GM23248 (cell line): ENCODE results near the gene ALMS1. TPM values are rescaled to one million over a fixed set of nuclear protein-coding genes. Genes with fewer than 3 reads are reported as not detected.
"Not testable (repeated sequence)": the region's sequence is repeated elsewhere in the genome, so short reads cannot be mapped to it uniquely, and the experiment has no call there.

ENCODE experiments used
- DNase-seq: peaks from one replicate; pipeline ENCODE4 v3.0.0-alpha.2; 2015
- H2AFZ ChIP-seq: fragments of 200-600 bp; sonication (generic); 2 replicates; pipeline ENCODE4 v1.6.1; 2016; ENCODE audit warnings: antibody characterized with exemption
- H3F3A ChIP-seq: fragments of 200-600 bp; sonication (generic); 2 replicates; pipeline ENCODE4 v1.6.1; 2016; ENCODE audit warnings: mild to moderate bottlenecking, antibody characterized with exemption, mixed run types; ENCODE audit not compliant: insufficient read depth
- H3K27ac ChIP-seq: fragments of 200-600 bp; sonication (generic); 2 replicates; pipeline ENCODE4 v1.5.1; 2016; ENCODE audit warnings: mild to moderate bottlenecking
- H3K27me3 ChIP-seq: fragments of 200-600 bp; sonication (generic); replicated peaks from 2 replicates; pipeline ENCODE4 v1.6.1; 2016; ENCODE audit warnings: mild to moderate bottlenecking; ENCODE audit not compliant: insufficient read depth
- H3K36me3 ChIP-seq: fragments of 200-600 bp; sonication (generic); 2 replicates; pipeline ENCODE4 v1.6.1; 2016; ENCODE audit warnings: low read depth, mild to moderate bottlenecking
- H3K4me1 ChIP-seq: fragments of 200-600 bp; sonication (generic); 2 replicates; pipeline ENCODE4 v1.6.1; 2016; ENCODE audit warnings: mild to moderate bottlenecking; ENCODE audit not compliant: insufficient read depth
- H3K4me2 ChIP-seq: fragments of 200-600 bp; sonication (generic); one replicate; pipeline ENCODE4 v1.6.1; 2016; ENCODE audit warnings: mild to moderate bottlenecking; ENCODE audit not compliant: unreplicated experiment
- H3K4me3 ChIP-seq: fragments of 200-600 bp; sonication (generic); 2 replicates; pipeline ENCODE4 v1.5.1; 2016; ENCODE audit warnings: mild to moderate bottlenecking
- H3K79me2 ChIP-seq: fragments of 200-600 bp; sonication (generic); 2 replicates; pipeline ENCODE4 v1.6.1; 2016; ENCODE audit warnings: mild to moderate bottlenecking; ENCODE audit not compliant: insufficient read depth
- H3K9ac ChIP-seq: fragments of 200-600 bp; sonication (generic); 2 replicates; pipeline ENCODE4 v1.6.1; 2016; ENCODE audit warnings: mild to moderate bottlenecking
- H3K9me2 ChIP-seq: fragments of 200-600 bp; sonication (generic); 2 replicates; pipeline ENCODE4 v1.6.1; 2016; ENCODE audit warnings: mixed run types, mild to moderate bottlenecking, moderate library complexity; ENCODE audit not compliant: insufficient read depth
- H3K9me3 ChIP-seq: fragments of 200-600 bp; sonication (generic); one replicate; pipeline ENCODE4 v1.6.1; 2017; ENCODE audit warnings: low read depth
- H4K20me1 ChIP-seq: fragments of 200-600 bp; sonication (generic); 2 replicates; pipeline ENCODE4 v1.6.0; 2016; ENCODE audit not compliant: insufficient read depth
- EZH2 ChIP-seq: fragments of 200-600 bp; sonication (generic); IDR thresholded peaks from 2 replicates; pipeline ENCODE4 v1.6.1; 2018; ENCODE audit warnings: antibody characterized with exemption, mild to moderate bottlenecking; ENCODE audit not compliant: insufficient read depth, poor library complexity, severe bottlenecking
- EZH2phosphoT487 ChIP-seq: fragments of 200-600 bp; sonication (generic); IDR thresholded peaks from 2 replicates; pipeline ENCODE4 v1.6.1; 2018; ENCODE audit warnings: antibody characterized with exemption, moderate library complexity, mild to moderate bottlenecking, low read depth; ENCODE audit not compliant: insufficient read depth
- WGBS, 2 experiments: methylation state at CpG; one replicate each; pipeline ENCODE4 v1.1.6; 2015 to 2017; ENCODE audit warnings: low lambda C conversion rate in 2 of 2, low coverage in 1 of 2; ENCODE audit errors: missing lambda C conversion rate in 2 of 2; 5-methylcytosine and 5-hydroxymethylcytosine counted together
- in situ Hi-C: fragments of 300-500 bp; cut with MboI; formaldehyde crosslinking; loops from 2 replicates; pipeline ENCODE4 v1.15.0; 2020
- polyA plus RNA-seq: library from polyadenylated mRNA; unstranded; fragments of >200 nt; fragmentation: Nextera tagmentation; extraction: Ambion mirVana; gene quantifications from 2 replicates; pipeline ENCODE4 v1.2.1, GENCODE V29; 2016
- total RNA-seq: library from RNA; depleted of rRNA; stranded (reverse); fragments of >200 nt; shearing (Covaris generic); gene quantifications from 2 replicates; pipeline ENCODE4 v1.2.3, GENCODE V29; 2014

Gene ALMS1
- total and polyA plus RNA-seq, 2 experiments from 2014 or later, result 3.1 to 9.8 TPM

GRCh38 chr2:73610111-73610510, 224.5 kb downstream of the ALMS1 start:
- Histone ChIP-seq H3K9ac (no peak overlapping the region), H3K9me2 (no peaks in the 10 kb centered on the region), H4K20me1 (no peaks in the 10 kb centered on the region), H3K4me3 (no peak overlapping the region), H3K27ac (no peak overlapping the region), H3K4me1 (no peaks in the 10 kb centered on the region), H3F3A (no peaks in the 10 kb centered on the region), H3K4me2 (no peak overlapping the region), H3K79me2 (no peaks in the 10 kb centered on the region), H3K36me3 (no peaks in the 10 kb centered on the region), H3K27me3 (no peaks in the 10 kb centered on the region), H3K9me3 (no peaks in the 10 kb centered on the region), H2AFZ (no peak overlapping the region)
- TF ChIP-seq EZH2phosphoT487, result no peak
- no peak for TF ChIP-seq EZH2
- in situ Hi-C loops, result no loop called here
- WGBS, 2 experiments, result 42 to 44% methylated on average over 3 of the region's 3 CpGs
- peak; percentile 52 for DNase-seq

GRCh38 chr2:73611193-73611592, 225.6 kb downstream of the ALMS1 start:
- H3K9me3 ChIP-seq, result no peaks in the 10 kb centered on the region
- no peaks in the 10 kb centered on the region for H3K36me3 ChIP-seq
- WGBS, 2 experiments, result 71 to 84% methylated on average over 4 of the region's 4 CpGs
- no peak overlapping the region for H3K4me2 ChIP-seq
- no peak overlapping the region for H3K9ac ChIP-seq
- H4K20me1 ChIP-seq, result no peaks in the 10 kb centered on the region
- H3K27me3 ChIP-seq, result no peaks in the 10 kb centered on the region
- no peaks in the 10 kb centered on the region for H3K79me2 ChIP-seq
- no peaks in the 10 kb centered on the region for H3K9me2 ChIP-seq
- H3F3A ChIP-seq, result no peaks in the 10 kb centered on the region
- H3K4me3 ChIP-seq, result no peak overlapping the region
- TF ChIP-seq EZH2phosphoT487 (no peak), EZH2 (no peak)
- H3K4me1 ChIP-seq, result no peaks in the 10 kb centered on the region
- no peak for DNase-seq
- in situ Hi-C loops, result no loop called here
- H3K27ac ChIP-seq, result no peak overlapping the region
- H2AFZ ChIP-seq, result no peak overlapping the region

- DNase-seq, result peak; percentile 48
Measured at GRCh38 chr2:73611867-73612266, 226.2 kb downstream of the ALMS1 start.

GRCh38 chr2:73614105-73614504, 228.5 kb downstream of the ALMS1 start:
- Histone ChIP-seq H4K20me1 (no peaks in the 10 kb centered on the region), H2AFZ (no peak overlapping the region), H3K79me2 (no peaks in the 10 kb centered on the region), H3K27ac (no peak overlapping the region), H3K9me2 (no peaks in the 10 kb centered on the region), H3K9ac (no peak overlapping the region), H3K4me3 (no peak overlapping the region), H3F3A (no peaks in the 10 kb centered on the region), H3K27me3 (no peaks in the 10 kb centered on the region), H3K4me1 (no peaks in the 10 kb centered on the region), H3K4me2 (no peak overlapping the region), H3K9me3 (no peaks in the 10 kb centered on the region), H3K36me3 (no peaks in the 10 kb centered on the region)
- in situ Hi-C loops, result no loop called here
- no peak for DNase-seq
- no peak for TF ChIP-seq EZH2
- no peak for TF ChIP-seq EZH2phosphoT487
- WGBS, 2 experiments, result 94 to 95% methylated on average over 3 of the region's 3 CpGs

More at GRCh38 chr2:73611867-73612266, 226.2 kb downstream of the ALMS1 start:
- Histone ChIP-seq H3K79me2 (no peaks in the 10 kb centered on the region), H4K20me1 (no peaks in the 10 kb centered on the region), H3K4me1 (no peaks in the 10 kb centered on the region), H3K27ac (no peak overlapping the region), H3K36me3 (no peaks in the 10 kb centered on the region), H3K4me2 (no peak overlapping the region), H3K9me2 (no peaks in the 10 kb centered on the region), H3K9ac (no peak overlapping the region), H3K9me3 (no peaks in the 10 kb centered on the region), H3K27me3 (no peaks in the 10 kb centered on the region), H2AFZ (no peak overlapping the region), H3F3A (no peaks in the 10 kb centered on the region), H3K4me3 (no peak overlapping the region)
- 93 to 94% methylated on average over 1 of the region's 1 CpG for WGBS, 2 experiments
- TF ChIP-seq EZH2, result no peak
- in situ Hi-C loops, result no loop called here

- no peaks in the 10 kb centered on the region for H3K27me3 ChIP-seq
- H3K4me3 ChIP-seq, result no peak overlapping the region
- H2AFZ ChIP-seq, result no peak overlapping the region
- H4K20me1 ChIP-seq, result no peaks in the 10 kb centered on the region
- DNase-seq, result no peak
- H3K4me2 ChIP-seq, result no peak overlapping the region
- no peaks in the 10 kb centered on the region for H3K9me3 ChIP-seq
- H3K9me2 ChIP-seq, result no peaks in the 10 kb centered on the region
- no peak overlapping the region for H3K9ac ChIP-seq
- in situ Hi-C loops, result no loop called here
- H3K4me1 ChIP-seq, result no peaks in the 10 kb centered on the region
- no peak for TF ChIP-seq EZH2
- TF ChIP-seq EZH2phosphoT487, result no peak
- no peaks in the 10 kb centered on the region for H3K79me2 ChIP-seq
- no peaks in the 10 kb centered on the region for H3K36me3 ChIP-seq
- H3K27ac ChIP-seq, result no peak overlapping the region
- H3F3A ChIP-seq, result no peaks in the 10 kb centered on the region
Measured at GRCh38 chr2:73614997-73615396, 229.4 kb downstream of the ALMS1 start.

- H3K27ac ChIP-seq, in situ Hi-C loops, H3K4me2 ChIP-seq, H3K36me3 ChIP-seq, H3F3A ChIP-seq, H2AFZ ChIP-seq, H3K79me2 ChIP-seq, H3K4me3 ChIP-seq, H3K9ac ChIP-seq, H3K27me3 ChIP-seq, H3K4me1 ChIP-seq, DNase-seq, H3K9me2 ChIP-seq, H3K9me3 ChIP-seq, H4K20me1 ChIP-seq: not testable (repeated sequence)
- 57 to 75% methylated on average over 3 of the region's 3 CpGs for WGBS, 2 experiments
Measured at GRCh38 chr2:73619925-73620324, 234.3 kb downstream of the ALMS1 start.

- H3K9ac ChIP-seq, H3K79me2 ChIP-seq, H3K27ac ChIP-seq, H3K9me2 ChIP-seq, H3K4me1 ChIP-seq, in situ Hi-C loops, H2AFZ ChIP-seq, H3K4me2 ChIP-seq, H3K9me3 ChIP-seq, H4K20me1 ChIP-seq, H3K4me3 ChIP-seq, H3F3A ChIP-seq, H3K36me3 ChIP-seq, H3K27me3 ChIP-seq: not testable (repeated sequence)
- peak; percentile 14 for DNase-seq
Measured at GRCh38 chr2:73624036-73624435, 238.4 kb downstream of the ALMS1 start.
